AG09319 (cell line): ENCODE results near the gene ETV3.
A peak's percentile ranks its signal among the peaks of the same experiment; 100 is the strongest.
"Not testable (repeated sequence)": the region's sequence is repeated elsewhere in the genome, so short reads cannot be mapped to it uniquely, and the experiment has no call there.

Source experiments
- DNase-seq: peaks from one replicate; pipeline ENCODE4 v3.0.0-alpha.2; 2010; ENCODE audit warnings: low read depth; ENCODE audit errors: extremely low read depth
- TF ChIP-seq, protein P1 (sequence below): IDR thresholded peaks from 2 replicates; pipeline ENCODE4 v1.5.1; 2011; ENCODE audit warnings: low read depth, mild to moderate bottlenecking, inconsistent platforms, low read length, moderate library complexity

Gene ETV3

DNA sequence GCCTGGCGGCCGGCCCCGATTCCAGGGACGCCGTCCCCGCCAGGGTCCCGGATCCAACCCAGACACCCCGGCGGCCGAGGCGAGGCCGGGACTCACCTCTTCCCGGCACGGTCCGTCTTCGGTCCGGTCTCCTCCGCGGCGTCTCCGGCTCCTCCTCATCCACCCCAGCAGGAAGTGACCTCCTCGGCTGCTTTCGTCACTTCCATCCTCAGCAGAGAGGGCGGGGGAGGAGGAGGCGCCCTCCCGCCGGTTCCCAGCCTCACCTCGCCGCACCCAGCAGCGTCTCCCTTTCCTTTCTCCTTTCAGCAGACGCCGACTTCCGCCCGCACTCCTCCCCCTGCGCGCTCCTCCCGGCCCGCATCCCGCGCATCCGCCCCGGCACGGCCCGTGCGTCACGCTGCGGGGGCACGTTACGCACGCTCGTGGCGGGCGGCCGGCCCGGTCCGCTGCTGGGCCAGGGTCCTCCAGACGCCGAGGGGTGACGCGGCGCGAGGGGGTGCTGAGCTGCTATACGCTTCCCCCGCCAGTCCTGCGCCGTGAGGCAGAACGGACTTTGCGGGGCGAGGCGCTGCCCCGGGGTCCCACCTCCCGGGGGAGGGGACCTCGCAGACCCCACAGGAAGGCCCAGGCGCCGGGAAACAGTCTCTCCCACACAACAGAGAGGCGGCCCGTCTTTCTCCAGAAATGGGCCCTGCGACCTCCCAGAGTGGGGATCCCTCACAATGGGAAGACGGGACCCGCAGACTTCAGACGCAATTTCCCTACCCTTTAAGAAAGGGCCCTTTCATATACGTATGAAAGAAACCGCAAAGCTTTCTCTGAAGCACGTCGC lies at the start of gene ETV3:
Gene ETV3, minus strand, starts transcription at position 176 of the 832 bp plus-strand sequence. CDS start 2,043 bp downstream, outside the sequence.
- TF ChIP-seq, protein P1, sequence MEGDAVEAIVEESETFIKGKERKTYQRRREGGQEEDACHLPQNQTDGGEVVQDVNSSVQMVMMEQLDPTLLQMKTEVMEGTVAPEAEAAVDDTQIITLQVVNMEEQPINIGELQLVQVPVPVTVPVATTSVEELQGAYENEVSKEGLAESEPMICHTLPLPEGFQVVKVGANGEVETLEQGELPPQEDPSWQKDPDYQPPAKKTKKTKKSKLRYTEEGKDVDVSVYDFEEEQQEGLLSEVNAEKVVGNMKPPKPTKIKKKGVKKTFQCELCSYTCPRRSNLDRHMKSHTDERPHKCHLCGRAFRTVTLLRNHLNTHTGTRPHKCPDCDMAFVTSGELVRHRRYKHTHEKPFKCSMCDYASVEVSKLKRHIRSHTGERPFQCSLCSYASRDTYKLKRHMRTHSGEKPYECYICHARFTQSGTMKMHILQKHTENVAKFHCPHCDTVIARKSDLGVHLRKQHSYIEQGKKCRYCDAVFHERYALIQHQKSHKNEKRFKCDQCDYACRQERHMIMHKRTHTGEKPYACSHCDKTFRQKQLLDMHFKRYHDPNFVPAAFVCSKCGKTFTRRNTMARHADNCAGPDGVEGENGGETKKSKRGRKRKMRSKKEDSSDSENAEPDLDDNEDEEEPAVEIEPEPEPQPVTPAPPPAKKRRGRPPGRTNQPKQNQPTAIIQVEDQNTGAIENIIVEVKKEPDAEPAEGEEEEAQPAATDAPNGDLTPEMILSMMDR = no peak
- DNase-seq = peak; percentile 77

DNA sequence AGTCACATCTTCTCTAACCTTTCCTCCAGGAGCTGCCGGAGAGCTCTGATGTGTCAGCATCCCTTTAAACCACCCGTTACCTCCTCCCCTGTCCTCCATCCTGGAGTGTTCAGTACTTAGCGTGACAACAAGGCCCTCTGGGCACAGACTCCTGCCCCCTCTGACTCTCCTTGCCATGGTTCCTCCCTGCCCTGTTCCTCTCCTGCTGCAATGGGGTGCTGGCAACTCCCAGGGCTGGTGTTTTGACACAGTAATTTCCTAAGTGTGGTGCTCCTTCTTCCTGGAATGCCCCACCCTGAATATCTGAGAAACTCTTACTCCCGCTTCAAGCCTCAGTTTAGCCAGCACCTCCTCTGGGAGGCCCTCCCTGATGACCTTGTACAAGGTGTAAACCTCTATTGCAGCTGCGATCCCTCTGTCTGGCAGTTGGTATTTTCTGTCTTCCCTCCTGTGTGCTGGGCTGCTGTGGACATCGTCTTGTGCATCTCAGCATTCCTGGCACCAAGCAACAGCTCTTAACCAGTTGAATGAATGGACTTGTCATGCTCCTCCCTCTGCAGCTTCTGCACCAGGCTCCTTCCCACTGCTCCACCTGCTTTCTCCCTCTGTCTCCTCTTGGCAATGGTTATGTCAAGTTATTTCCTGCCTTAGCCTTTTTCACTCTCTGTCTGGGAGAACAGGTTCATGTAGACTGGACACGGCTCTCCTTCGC lies 48.2 kb upstream of the ETV3 start:
- DNase-seq = no peak
- TF ChIP-seq, protein P1 = no peak

DNA sequence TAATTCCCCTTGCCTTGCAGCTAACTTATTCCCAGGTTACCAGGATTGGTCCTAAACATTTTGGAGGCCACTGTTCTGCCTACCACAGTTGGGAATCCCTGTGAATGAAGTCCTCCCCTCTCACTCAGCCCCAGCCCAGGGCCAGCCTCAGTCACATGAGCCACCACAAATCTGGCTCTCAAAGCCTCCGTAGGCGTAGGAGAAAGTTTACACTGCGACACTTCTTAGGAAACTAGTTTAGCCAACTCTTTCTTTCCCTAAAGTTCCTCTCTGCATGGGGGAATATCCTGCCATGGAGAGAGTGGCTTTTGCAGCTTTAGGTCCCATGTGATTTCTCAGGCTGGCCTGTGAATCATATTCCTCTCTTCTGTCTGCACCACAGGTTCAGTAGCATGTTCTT lies 45.7 kb upstream of the ETV3 start:
- DNase-seq = no peak
- TF ChIP-seq, protein P1 = no peak

DNA sequence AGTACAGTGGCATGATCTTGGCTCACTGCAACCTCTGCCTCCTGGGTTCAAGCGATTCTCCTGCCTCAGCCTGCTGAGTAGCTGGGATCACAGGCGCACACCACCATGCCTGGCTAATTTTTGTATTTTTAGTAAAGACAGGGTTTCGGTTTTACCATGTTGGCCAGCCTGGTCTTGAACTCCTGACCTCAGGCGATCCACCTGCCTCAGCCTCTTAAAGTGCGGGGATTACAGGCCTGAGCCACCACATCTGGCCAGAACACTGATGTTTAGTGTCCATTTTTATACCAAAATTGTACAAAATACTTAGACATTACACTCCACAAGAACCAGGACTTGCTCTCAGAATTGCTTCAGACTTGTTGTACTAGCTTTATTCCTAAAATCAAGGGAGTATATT lies 44.2 kb upstream of the ETV3 start:
- not testable (repeated sequence) for DNase-seq

DNA sequence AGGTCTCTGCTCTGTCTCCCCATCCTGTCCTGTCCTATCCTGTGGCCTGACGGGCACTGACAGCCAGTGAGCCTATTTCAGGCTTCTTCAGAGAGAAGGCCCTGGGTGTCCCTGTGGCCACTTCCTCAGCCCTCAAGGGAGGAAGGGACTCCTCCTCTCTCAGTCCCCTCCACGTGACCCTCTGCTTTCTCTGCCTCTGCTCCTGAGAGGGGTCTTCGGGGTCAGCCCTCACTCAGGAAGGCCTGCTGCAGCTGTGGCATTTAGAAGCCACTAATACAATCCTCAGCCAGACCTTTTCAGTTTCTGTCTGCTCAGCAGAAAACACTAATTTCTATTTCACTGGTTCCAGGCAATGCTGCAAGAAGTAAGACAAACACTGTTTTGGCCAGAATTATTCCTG lies 43.6 kb upstream of the ETV3 start:
- no peak for DNase-seq
- TF ChIP-seq, protein P1 = no peak

DNA sequence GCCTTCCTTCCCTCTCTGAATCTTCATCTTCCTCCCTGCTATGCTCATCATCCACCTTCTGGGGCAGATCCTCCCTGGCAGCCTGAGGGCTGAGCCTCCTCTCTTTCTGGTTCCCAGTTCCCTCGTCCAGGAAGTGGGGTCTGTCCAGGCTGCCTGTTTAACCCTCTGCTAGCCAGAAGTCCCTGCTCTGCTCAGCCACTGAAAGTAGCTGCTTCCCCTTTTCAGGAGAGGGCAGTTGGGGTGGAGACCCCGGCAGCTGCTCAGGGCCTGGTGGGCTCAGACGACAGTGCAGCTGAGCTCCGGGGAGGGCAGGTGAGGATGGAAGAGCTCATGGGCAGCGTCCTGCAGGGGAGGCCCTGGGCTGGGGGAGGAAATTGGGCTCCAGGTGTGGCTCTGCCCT lies 43.1 kb upstream of the ETV3 start:
- no peak for DNase-seq
- TF ChIP-seq, protein P1 = no peak

DNA sequence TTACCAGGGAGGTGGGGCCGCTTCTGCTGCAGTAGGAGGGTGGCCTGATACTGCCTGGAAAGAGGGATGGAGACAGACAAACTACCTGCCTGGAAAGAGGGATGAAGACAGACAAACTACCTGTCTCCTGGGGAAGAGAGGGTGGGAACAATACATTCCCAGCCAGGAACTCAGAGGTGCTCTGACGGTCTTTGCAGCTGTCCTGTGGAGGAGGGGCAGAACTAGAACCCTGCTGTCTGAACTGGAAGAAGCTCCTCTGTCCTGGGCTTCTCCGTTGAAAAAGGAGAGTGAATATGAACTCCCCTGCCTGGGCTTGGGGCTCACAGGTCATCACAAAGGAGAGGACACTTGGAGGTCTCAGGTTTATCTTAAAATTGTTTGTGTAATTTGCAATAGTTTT lies 40.3 kb upstream of the ETV3 start:
- DNase-seq = no peak
- TF ChIP-seq, protein P1 = no peak
